HG03196 (cell line): ENCODE data around the gene CDYL.

Experiments
- ATAC-seq: cut with Tn5 transposase; IDR thresholded peaks from one replicate; pipeline ENCODE4 v1.9.1; 2021; ENCODE audit not compliant: unreplicated experiment

Gene CDYL

GRCh38 chr6:4872841-4873240 lies 96.6 kb downstream of the CDYL start:
- no peak for ATAC-seq

GRCh38 chr6:4873928-4874327 lies 97.7 kb downstream of the CDYL start:
- ATAC-seq = no peak

GRCh38 chr6:4879741-4880275 lies 103.6 kb downstream of the CDYL start:
- ATAC-seq = no peak

GRCh38 chr6:4880363-4880762 lies 104.2 kb downstream of the CDYL start:
- ATAC-seq = no peak

- no peak for ATAC-seq
Measured at GRCh38 chr6:4883298-4883697, 107.1 kb downstream of the CDYL start.

GRCh38 chr6:4884646-4885340 lies 108.6 kb downstream of the CDYL start:
- ATAC-seq = no peak

- no peak for ATAC-seq
Measured at GRCh38 chr6:4885341-4885933, 109.2 kb downstream of the CDYL start.

GRCh38 chr6:4888841-4889240 lies 112.6 kb downstream of the CDYL start:
- ATAC-seq = no peak

- no peak for ATAC-seq
Measured at GRCh38 chr6:4889701-4890100, 113.5 kb downstream of the CDYL start.

GRCh38 chr6:4890191-4890590 lies 114.0 kb downstream of the CDYL start:
- no peak for ATAC-seq

- no peak for ATAC-seq
Measured at GRCh38 chr6:4890627-4891026, 114.4 kb downstream of the CDYL start.

- no peak for ATAC-seq
Measured at GRCh38 chr6:4891141-4891540, 114.9 kb downstream of the CDYL start.

- ATAC-seq = no peak
Measured at GRCh38 chr6:4892785-4893485, 116.7 kb downstream of the CDYL start.

- no peak for ATAC-seq
Measured at GRCh38 chr6:4894049-4894448, 117.8 kb downstream of the CDYL start.

- ATAC-seq = no peak
Measured at GRCh38 chr6:4895971-4896370, 119.8 kb downstream of the CDYL start.

- ATAC-seq = no peak
Measured at GRCh38 chr6:4896401-4896800, 120.2 kb downstream of the CDYL start.

- no peak for ATAC-seq
Measured at GRCh38 chr6:4899249-4900034, 123.2 kb downstream of the CDYL start.

- ATAC-seq = no peak
Measured at GRCh38 chr6:4901386-4902061, 125.3 kb downstream of the CDYL start.

- no peak for ATAC-seq
Measured at GRCh38 chr6:4902363-4902762, 126.2 kb downstream of the CDYL start.

- no peak for ATAC-seq
Measured at GRCh38 chr6:4903121-4903520, 126.9 kb downstream of the CDYL start.
